GM12864 (cell line): ENCODE measurements around the gene DCTPP1.

Experiments
- DNase-seq: peaks from one replicate; pipeline ENCODE4 v3.0.0-alpha.2; 2011; ENCODE audit warnings: low read depth
- H3K4me3 ChIP-seq: 2 replicates; pipeline ENCODE4 v1.5.1; 2011; ENCODE audit warnings: mild to moderate bottlenecking, low read depth, low read length, control low read depth
- TF ChIP-seq, protein P1 (sequence below): IDR thresholded peaks from 2 replicates; pipeline ENCODE4 v1.5.1; 2011; ENCODE audit warnings: low read depth, mild to moderate bottlenecking, moderate library complexity, low read length, control low read depth, inconsistent platforms; ENCODE audit errors: missing control alignments

DCTPP1 gene

DNA sequence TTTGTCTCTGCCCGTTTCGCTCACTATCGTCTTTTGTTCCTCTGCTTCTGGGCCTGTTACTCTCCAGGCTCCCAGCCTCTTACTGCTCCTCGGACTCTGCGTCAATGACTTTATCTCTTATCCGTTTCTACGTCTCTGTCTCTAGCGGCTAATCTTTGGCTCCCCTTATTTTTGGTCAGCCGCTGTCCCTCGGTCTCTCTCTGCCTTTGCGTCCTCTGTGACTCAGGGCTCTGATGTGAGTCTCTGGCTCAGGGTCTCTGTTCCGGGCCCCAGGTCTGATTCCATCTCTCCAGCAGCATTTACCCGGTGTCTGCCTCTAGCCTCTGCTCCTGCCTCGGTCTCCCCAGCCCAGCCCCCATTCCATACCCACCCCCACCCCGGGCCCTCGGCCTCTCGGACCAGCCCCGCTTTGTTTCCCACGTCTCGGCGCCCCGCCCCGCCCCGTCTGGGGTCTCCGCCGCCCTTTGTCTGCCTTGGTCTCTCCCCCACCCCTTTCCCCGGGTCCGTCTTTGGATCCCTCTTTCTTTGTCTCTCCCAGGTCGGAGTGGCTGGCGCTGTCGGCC lies 35.2 kb downstream of the DCTPP1 start:
- no peak for DNase-seq
- TF ChIP-seq, protein P1, sequence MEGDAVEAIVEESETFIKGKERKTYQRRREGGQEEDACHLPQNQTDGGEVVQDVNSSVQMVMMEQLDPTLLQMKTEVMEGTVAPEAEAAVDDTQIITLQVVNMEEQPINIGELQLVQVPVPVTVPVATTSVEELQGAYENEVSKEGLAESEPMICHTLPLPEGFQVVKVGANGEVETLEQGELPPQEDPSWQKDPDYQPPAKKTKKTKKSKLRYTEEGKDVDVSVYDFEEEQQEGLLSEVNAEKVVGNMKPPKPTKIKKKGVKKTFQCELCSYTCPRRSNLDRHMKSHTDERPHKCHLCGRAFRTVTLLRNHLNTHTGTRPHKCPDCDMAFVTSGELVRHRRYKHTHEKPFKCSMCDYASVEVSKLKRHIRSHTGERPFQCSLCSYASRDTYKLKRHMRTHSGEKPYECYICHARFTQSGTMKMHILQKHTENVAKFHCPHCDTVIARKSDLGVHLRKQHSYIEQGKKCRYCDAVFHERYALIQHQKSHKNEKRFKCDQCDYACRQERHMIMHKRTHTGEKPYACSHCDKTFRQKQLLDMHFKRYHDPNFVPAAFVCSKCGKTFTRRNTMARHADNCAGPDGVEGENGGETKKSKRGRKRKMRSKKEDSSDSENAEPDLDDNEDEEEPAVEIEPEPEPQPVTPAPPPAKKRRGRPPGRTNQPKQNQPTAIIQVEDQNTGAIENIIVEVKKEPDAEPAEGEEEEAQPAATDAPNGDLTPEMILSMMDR = no peak
- H3K4me3 ChIP-seq = peak overlapping the region; percentile 92

DNA sequence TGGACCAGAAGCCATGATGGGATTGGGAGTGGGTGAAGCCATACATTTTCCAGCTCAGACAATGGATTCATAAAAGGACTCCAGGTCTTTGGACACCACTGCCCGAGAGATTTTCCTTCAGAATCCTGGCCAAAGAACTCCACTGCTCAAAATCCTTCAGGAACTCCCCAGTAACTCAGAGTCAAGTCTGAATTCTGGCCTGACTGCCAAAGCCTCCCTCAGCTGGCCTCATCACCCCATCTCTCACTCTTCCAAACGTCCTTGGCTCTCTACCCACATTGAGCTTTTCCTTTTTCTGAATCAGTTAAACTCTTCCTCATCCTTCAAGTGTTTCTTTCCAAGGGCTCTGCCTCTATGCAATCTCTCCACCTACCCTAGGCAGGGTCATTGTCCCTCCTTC lies 46.3 kb downstream of the DCTPP1 start:
- DNase-seq = no peak
- H3K4me3 ChIP-seq = no peak overlapping the region
- TF ChIP-seq, protein P1 = no peak

DNA sequence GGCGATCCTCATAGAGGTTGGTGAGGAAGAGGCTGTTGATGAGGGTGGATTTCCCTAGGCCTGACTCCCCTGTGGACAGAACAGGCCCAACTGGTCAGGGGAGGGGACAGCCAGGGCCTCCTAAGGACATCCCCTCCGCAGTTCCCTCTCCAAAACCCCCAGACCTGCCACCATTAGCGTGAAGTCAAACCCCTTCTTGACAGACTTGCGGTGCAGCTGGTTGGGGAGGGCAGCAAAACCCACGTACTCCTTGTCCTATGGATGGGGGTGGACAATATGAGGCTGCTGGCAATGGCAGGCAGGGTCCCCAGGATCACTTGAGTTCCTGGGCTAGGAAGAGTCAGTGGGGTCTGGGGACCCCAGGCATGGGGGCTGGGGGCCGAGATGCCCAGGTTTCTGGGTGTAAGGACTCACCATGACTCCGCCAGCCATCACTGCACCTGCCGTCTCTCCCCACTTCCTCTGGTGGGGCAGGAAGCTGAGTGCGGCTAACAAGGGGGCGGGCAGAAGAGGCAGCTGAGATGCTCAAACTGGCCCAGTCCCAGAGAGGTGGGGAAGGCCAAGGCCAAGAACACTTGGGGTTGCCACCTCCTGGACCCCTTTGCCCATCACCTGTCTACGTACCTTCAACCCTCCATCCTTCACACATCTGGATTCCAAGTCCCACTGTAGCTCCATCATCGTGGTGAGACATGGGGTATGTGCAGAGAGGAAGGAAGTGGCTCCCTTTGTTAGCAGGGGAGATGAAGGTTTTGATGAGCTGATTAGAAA lies 47.5 kb downstream of the DCTPP1 start, which contains the start of gene SEPTIN1:
Gene SEPTIN1 (minus strand): TSS at position 451 of the 771 bp plus-strand sequence. CDS start 19 bp downstream, at position 432.
- no peak for DNase-seq
- TF ChIP-seq, protein P1 = no peak
- H3K4me3 ChIP-seq = peak within 1 kb of the TSS; percentile 63

DNA sequence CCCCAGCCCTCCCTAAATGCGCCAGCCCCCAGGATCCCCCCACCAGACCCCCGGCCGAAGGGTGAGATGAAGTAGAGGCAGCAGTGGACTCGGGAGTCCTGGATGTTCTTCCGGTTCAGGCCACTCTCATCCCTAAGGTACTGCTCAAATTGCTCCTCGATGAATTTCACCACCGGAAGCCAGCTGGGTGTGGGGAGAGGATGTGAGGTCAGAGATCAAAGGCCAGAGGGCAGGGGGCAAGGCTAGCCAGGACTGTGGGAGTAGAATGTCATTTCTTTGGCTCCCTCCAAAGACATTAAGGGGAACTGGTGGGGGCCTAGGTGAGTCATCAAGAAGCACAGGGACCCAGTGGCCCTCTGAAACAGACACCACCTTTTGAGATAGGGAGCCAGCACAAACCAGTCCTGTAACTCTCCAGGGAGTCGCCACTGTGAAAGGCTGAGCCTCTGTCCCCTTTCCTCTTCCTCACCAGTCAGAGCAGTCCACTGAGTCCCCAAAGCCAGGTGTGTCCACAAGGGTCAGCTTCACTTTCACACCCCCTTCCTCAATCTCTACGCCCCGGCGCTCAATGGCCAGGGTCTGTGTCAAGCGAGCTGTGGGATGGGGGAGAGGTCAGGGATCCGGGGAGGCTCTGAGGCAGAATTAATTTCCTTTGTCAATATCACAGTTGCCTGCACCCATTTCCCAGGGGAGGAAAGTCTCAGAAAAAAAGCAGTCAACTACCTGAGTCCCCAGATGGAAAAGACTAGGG lies 48.4 kb downstream of the DCTPP1 start:
- no peak for DNase-seq
- H3K4me3 ChIP-seq = peak overlapping the region; percentile 63

DNA sequence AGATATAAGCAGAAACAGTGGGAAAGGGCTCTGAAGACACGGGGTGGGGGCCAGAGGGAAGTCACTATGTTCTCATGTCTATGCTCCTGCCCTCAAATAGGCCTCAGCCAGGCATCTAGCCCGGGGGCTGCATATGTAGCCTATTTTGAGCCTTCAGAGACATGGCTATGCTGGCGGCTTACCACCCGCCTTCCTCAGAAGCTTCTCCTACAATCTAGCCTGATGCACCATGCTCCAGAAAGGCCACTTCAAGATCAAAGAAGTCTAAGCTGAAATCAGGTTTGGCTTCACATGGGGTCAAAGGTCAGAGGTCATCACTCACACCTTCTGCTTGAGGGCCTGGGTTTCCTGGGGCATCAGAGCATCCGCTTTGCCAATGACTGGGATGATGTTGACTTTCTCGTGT lies 49.0 kb downstream of the DCTPP1 start:
- H3K4me3 ChIP-seq = no peak overlapping the region; the same call in 1 of the 2 replicates
- TF ChIP-seq, protein P1 = no peak
- DNase-seq = no peak

More for the DNA sequence above, 48.4 kb downstream of the DCTPP1 start:
- TF ChIP-seq, protein P1 = no peak

DNA sequence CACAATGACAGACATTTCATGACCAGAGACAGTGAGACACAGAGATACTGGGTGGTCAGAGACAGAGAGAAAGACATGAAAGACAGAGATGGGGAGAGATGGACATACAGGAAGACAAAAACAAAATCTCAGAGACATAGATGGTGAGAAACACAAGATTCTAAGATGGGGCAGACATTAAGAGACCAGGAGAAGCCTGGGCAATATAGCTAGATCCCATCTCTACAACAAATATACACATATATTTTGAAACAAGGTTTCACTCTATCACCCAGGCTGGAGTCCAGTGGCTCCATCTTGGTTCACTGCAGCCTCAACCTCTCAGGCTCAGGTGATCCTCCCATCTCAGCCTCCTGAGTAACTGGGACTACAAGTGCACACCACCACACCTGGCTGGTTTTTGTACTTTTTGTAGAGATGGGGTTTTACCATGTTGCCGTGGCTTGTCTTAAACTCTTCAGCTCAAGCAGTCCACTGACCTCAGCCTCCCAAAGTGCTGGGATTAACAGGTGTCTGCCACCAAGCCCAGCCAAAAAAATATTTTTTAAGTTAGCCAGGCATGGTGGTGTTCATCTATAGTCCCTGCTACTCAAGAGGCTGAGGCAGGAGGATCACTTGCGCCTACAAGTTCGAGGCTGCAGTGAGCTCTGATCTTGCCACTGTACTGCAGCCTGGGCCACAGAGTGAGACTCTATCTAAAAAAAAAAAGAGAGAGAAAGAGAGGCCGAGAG lies 49.6 kb downstream of the DCTPP1 start:
- no peak for DNase-seq
- no peak overlapping the region for H3K4me3 ChIP-seq
- TF ChIP-seq, protein P1 = no peak
